Ectodermal cell (in vitro differentiated cells): ENCODE measurements around the gene RNF115.
"Not testable (repeated sequence)": the region's sequence is repeated elsewhere in the genome, so short reads cannot be mapped to it uniquely, and the experiment has no call there.

Experiments
- H3K27ac ChIP-seq: 2 replicates; pipeline ENCODE4 v1.7.0; 2013; ENCODE audit warnings: mild to moderate bottlenecking, low read depth, low read length; ENCODE audit not compliant: insufficient read depth, poor library complexity, severe bottlenecking
- H3K27me3 ChIP-seq: 2 replicates; pipeline ENCODE4 v1.7.0; 2013; ENCODE audit warnings: mild to moderate bottlenecking, low read length; ENCODE audit not compliant: insufficient read depth, control insufficient read depth, poor library complexity, severe bottlenecking
- H3K36me3 ChIP-seq: one replicate; pipeline ENCODE4 v1.7.0; 2013; ENCODE audit warnings: low read length; ENCODE audit not compliant: control insufficient read depth, insufficient read depth
- H3K4me1 ChIP-seq: one replicate; pipeline ENCODE4 v1.7.0; 2013; ENCODE audit warnings: low read length; ENCODE audit not compliant: control insufficient read depth, insufficient read depth
- H3K4me3 ChIP-seq: 2 replicates; pipeline ENCODE4 v1.7.0; 2013; ENCODE audit warnings: low read depth, low read length, control low read depth; ENCODE audit not compliant: insufficient read depth
- H3K9me3 ChIP-seq: 2 replicates; pipeline ENCODE4 v1.7.0; 2013; ENCODE audit warnings: mild to moderate bottlenecking, low read length, moderate library complexity; ENCODE audit not compliant: control insufficient read depth
- WGBS, 2 experiments: methylation state at CpG; one replicate each; pipeline ENCODE4 v1.1.7; 2013; ENCODE audit warnings: missing lambda C conversion rate in 2 of 2; 5-methylcytosine and 5-hydroxymethylcytosine counted together

Gene RNF115

DNA sequence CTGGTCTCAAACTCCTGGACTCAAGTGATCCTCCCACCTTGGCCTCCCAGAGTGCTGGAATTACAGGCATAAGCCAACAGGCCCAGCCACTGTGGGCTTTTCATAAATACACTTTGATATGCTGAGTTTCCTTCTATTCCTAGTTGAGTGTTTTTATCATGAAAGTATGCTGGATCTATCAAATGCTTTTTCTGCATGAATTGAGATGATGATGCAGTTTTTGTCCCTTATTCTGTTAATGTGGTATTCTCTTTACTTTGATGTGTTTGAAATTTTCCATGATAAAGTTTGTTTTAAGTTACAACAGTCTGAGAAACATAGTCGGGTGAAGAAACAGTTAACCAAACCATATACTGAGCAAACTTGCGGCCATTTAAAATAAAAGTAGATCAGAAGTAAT is 24.1 kb downstream of the RNF115 start:
- no peaks in the 10 kb centered on the region for H3K36me3 ChIP-seq
- no peak overlapping the region for H3K27ac ChIP-seq
- no peaks in the 10 kb centered on the region for H3K9me3 ChIP-seq
- 91 to 92% methylated on average over 2 of the region's 2 CpGs for WGBS, 2 experiments
- H3K4me3 ChIP-seq: no peak overlapping the region
- peaks cover 4% of the 10 kb centered on the region for H3K4me1 ChIP-seq
- H3K27me3 ChIP-seq: no peaks in the 10 kb centered on the region

DNA sequence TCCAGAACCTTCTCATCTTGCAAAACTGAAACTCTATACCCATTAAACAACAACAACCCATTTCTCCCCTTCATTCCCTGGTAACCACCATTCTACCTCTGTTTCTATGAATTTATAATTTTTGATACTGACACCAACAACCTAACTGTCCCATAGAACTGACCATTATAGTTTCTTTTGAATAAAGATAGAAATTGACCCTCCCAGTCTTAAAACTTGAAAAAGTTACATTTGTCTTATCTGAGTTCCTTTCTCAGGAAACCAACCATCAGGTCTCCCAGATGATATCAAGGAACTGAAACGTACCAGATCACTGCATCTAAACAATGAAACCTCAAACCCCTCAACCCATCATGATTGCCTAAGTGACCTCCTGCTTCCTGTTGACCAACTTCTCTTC is 27.1 kb downstream of the RNF115 start:
- Histone ChIP-seq H3K9me3 (no peaks in the 10 kb centered on the region), H3K27me3 (no peaks in the 10 kb centered on the region), H3K4me1 (no peaks in the 10 kb centered on the region), H3K36me3 (no peaks in the 10 kb centered on the region), H3K4me3 (no peak overlapping the region), H3K27ac (no peak overlapping the region)
- WGBS, 2 experiments: 49 to 53% methylated on average over 1 of the region's 1 CpG

DNA sequence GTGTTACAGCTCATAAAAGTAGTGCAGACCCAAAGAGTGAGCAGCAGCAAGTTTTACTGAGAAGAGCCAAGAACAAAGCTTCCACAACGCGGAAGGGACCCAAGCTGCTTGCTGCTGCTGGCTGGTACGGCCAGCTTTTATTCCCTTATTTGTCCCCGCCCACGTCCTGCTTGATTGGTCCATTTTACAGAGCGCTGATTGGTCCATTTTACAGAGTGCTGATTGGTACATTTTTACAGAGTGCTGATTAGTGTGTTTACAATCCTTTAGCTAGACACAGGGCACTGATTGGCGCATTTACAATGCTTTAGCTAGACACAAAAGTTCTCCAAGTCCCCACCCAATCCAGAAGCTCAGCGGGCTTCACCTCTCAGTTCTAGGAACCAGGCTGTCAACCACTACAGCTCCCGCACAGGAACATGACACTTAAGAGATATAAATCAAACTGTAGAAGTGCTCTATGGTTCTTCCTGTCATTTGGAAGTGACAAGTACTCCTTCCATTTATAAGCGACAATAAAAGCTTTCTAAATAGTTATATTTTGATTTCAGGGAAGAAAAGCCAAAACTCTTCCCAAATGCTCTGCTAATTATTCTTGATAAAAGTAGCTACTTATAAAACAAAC is 28.5 kb downstream of the RNF115 start:
- H3K4me1 ChIP-seq: no peaks in the 10 kb centered on the region
- H3K9me3 ChIP-seq: no peaks in the 10 kb centered on the region
- no peaks in the 10 kb centered on the region for H3K27me3 ChIP-seq
- WGBS, 2 experiments: 94 to 98% methylated on average over 10 of the region's 10 CpGs
- H3K4me3 ChIP-seq: no peak overlapping the region
- H3K27ac ChIP-seq: no peak overlapping the region
- no peaks in the 10 kb centered on the region for H3K36me3 ChIP-seq

DNA sequence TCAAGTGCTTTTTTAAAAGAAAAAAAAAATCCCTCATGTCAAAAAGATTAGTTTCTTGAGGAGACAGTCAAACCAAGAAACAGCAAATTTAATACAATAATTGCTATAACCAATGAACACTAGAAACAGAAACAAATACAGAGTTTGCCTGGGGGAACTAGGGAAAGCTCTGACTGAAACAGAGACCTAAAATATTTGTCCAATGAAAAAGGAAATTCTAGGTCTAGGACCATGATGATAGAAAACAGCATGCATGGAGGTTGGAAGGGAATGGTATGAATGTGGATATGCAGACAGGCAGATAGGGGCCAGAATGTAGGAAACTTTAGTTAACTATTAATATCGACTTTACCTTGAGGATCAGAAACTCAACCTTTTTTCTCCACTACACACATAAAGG is 31.4 kb downstream of the RNF115 start:
- Histone ChIP-seq H3K36me3 (no peaks in the 10 kb centered on the region), H3K27ac (no peak overlapping the region), H3K4me1 (no peaks in the 10 kb centered on the region), H3K4me3 (no peak overlapping the region), H3K9me3 (no peaks in the 10 kb centered on the region), H3K27me3 (no peaks in the 10 kb centered on the region)
- WGBS, 2 experiments: 90 to 100% methylated on average over 1 of the region's 1 CpG

DNA sequence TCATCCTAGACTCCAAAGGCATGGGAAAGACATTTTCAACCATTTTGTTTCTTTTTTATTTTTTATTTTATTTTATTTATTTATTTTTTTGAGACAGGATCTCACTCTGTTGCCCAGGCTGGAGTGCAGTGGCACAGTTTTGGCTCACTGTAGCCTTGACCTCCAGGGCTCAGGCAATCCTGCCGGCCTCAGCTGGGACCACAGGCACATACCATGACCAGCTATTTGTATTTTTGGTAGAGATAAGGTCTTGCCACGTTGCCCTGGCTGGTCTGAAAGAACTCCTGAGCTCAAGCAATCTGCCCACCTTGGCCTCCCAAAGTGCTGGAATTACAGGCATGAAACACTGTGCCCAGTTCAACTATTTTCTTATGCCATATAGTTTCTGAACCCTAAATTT is 32.0 kb downstream of the RNF115 start:
- not testable (repeated sequence) for H3K4me3 ChIP-seq, H3K27ac ChIP-seq, H3K36me3 ChIP-seq, H3K4me1 ChIP-seq, H3K27me3 ChIP-seq, H3K9me3 ChIP-seq
- 96% methylated on average over 2 of the region's 2 CpGs for WGBS, 2 experiments

DNA sequence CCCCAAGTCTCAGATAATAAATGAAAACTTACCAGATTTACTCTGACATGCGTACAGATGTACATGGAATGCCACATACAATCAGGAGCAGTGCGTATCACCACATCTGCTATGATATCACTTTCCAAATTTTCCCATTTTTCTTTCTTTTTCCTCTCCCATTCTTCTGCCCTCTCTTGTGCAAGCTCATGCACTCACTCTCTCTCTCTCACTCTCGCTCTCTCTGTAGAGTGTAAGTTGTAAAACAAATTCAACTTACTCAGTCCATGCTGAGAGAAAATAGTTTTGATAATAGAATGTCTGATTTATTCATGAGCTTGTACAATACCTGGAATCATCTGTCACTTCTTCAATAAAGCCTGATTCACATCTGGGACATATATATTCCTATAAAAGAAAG is 35.3 kb downstream of the RNF115 start:
- H3K4me1 ChIP-seq: peaks cover 5% of the 10 kb centered on the region
- no peaks in the 10 kb centered on the region for H3K36me3 ChIP-seq
- H3K27ac ChIP-seq: no peak overlapping the region
- H3K4me3 ChIP-seq: no peak overlapping the region
- H3K27me3 ChIP-seq: no peaks in the 10 kb centered on the region
- no peaks in the 10 kb centered on the region for H3K9me3 ChIP-seq
- WGBS, 2 experiments: 95 to 96% methylated on average over 2 of the region's 3 CpGs

DNA sequence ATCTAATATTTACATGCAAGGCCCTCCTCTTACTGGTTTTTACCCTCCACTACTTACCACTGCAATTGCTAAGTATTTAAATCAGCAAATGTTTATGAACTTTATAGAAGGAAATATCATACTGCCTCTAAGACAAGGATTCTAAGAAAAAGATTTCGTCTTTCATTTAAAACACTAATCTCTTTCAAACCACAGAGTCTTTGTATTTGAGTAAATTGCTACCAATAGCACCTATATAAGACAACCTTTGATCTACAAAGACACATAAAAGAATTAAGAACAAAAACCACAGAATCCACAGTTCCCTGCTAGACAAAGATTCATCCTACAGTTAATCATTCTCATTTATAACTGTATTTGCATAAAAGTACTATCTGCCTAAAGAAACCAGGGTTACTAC is 37.6 kb downstream of the RNF115 start:
- Histone ChIP-seq H3K4me1 (peaks cover 5% of the 10 kb centered on the region), H3K27ac (no peak overlapping the region), H3K36me3 (no peaks in the 10 kb centered on the region), H3K4me3 (no peak overlapping the region), H3K27me3 (no peaks in the 10 kb centered on the region), H3K9me3 (no peaks in the 10 kb centered on the region)
- WGBS, 2 experiments: no CpG with 5 or more reads among the region's 1 CpG

DNA sequence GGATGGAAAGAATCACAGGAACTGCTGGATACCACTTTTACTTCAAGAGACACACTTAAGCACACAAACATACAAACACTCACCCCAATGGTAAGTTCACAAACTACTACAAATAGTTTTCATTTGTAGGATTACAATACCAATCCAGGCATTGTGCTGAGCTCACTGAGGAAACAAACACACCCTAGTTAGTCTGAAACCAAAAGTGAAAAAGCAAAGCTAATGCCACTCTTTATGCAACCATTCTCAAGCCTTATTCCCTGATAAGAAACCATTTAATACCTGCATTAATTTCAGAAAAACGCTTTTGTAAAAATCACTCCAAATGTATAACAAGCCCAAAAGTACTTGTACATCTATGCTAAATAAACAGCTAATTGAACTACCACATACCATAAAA is 38.3 kb downstream of the RNF115 start:
- peaks cover 5% of the 10 kb centered on the region for H3K4me1 ChIP-seq
- WGBS, 2 experiments: 74 to 80% methylated on average over 1 of the region's 1 CpG

DNA sequence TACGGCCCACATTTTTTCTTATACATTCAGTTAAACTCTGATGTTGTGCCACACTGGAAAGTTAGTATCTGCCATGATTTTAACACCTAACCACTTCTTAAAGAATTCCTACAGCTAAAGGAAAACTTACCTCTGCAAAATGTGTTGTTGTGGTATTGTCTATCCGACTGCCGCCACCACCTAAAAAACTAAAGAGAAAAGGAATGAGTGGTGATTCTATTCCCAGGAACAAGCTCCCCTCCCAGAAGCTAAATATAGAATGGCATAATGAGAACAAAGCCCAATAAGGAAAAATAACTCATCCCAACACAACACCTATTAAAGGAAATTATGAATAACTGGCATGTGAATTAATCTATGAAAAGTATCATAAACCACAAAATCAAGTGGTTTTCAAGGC is 39.5 kb downstream of the RNF115 start:
- Histone ChIP-seq H3K27ac (no peak overlapping the region), H3K36me3 (no peaks in the 10 kb centered on the region), H3K9me3 (no peaks in the 10 kb centered on the region), H3K4me3 (no peak overlapping the region), H3K27me3 (no peaks in the 10 kb centered on the region), H3K4me1 (peaks cover 5% of the 10 kb centered on the region)
- 88 to 91% methylated on average over 1 to 3 of the region's 3 CpGs for WGBS, 2 experiments

More for the DNA sequence above, 38.3 kb downstream of the RNF115 start:
- H3K27me3 ChIP-seq: no peaks in the 10 kb centered on the region
- H3K9me3 ChIP-seq: no peaks in the 10 kb centered on the region
- H3K36me3 ChIP-seq: no peaks in the 10 kb centered on the region
- no peak overlapping the region for H3K27ac ChIP-seq
- H3K4me3 ChIP-seq: no peak overlapping the region

DNA sequence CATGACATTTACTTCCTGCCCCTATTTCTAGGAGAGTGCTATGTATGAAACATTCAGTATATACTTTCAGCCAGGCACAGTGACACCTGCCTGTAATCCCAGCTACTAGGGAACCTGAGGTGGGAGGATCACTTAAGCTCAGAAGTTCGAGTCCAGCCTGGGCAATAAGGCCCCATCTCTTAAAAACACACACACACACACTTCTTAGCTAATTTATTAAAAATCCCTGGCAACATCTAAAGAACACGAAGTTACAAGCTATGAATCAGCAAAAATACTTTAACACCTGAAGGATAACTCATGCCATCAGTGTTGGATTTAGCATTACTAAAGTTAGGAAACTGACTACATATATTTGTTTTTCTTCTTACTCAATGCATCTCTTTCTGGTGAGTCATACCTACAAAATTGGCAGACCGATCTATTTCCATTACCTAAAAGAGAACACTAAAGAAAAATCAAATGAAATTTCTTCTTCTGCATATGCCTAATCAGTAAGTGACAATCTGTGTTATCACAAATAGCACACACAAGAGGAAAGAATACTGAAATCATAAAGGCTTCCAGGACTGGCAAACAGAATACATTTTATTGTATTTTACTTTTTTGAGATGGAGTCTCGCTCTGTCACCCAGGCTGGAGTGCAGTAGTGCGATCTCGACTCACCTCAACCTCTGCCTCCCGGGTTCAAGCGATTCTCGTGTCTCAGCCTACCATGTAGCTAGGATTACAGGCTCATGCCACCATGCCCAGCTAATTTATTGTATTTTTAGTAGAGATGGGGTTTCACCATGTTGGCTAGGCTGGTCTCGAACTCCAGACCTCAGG is 41.4 kb downstream of the RNF115 start:
- no peak overlapping the region for H3K4me3 ChIP-seq
- 90 to 95% methylated on average over 10 of the region's 10 CpGs for WGBS, 2 experiments
- no peaks in the 10 kb centered on the region for H3K36me3 ChIP-seq
- no peaks in the 10 kb centered on the region for H3K9me3 ChIP-seq
- no peaks in the 10 kb centered on the region for H3K27me3 ChIP-seq
- peaks cover 5% of the 10 kb centered on the region for H3K4me1 ChIP-seq
- no peak overlapping the region for H3K27ac ChIP-seq
